Measurements from ENCODE around the gene INHA.

The INHA gene

GRCh38 chr2:219576505-219577388 is 4.6 kb downstream of the INHA start:
- DNase-seq, result no peak

GRCh38 chr2:219578811-219579613 is 6.9 kb downstream of the INHA start:
- no peak for DNase-seq

- no peak for DNase-seq
Measured at GRCh38 chr2:219581346-219581745, 9.2 kb downstream of the INHA start.

- DNase-seq, result no peak
Measured at GRCh38 chr2:219591091-219591490, 19.0 kb downstream of the INHA start.

DNA sequence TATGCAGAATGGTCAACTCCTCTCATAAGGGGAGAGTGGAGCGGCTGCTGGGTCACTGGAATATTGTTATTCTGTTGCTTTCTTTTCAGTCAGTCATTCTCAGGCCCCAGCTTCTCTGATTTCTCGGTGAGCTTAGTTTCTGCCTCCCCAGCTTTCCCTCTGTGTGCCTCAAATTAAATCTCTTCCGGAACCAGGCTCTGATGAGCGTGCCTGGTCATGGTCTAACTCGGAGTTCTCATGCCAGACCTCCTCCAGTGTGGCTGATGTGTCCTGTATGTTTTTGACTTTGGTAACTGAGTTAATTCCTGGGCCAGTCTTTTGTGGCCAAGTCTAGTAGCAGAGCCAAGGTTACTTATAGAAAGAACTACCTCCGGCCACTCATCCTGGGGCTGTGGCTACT is 20.6 kb downstream of the INHA start:
- no peak for DNase-seq

- no peak for DNase-seq
Measured at GRCh38 chr2:219593154-219593553, 21.0 kb downstream of the INHA start.

DNA sequence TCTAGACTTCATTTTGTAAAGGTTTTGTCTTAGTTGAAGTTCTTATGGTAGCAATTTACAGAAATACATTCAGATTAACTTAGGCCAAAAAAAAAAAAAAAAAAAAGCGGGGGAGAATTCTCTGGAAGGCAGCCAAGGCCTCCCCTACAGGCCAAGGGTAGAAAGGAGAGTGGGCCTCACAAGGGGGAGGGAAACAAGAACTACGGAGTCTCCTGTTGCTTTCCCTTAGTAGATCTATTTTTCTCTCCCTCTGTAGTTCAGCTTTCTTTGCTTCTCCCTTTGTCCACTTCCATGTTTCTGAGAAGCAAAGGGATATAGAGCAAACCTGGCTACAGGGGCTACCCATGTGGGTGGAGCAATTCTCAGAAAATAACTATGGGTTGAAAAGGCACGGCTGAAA is 23.1 kb downstream of the INHA start:
- DNase-seq, result no peak

GRCh38 chr2:219596954-219597551 is 24.9 kb downstream of the INHA start:
- DNase-seq, result no peak

DNA sequence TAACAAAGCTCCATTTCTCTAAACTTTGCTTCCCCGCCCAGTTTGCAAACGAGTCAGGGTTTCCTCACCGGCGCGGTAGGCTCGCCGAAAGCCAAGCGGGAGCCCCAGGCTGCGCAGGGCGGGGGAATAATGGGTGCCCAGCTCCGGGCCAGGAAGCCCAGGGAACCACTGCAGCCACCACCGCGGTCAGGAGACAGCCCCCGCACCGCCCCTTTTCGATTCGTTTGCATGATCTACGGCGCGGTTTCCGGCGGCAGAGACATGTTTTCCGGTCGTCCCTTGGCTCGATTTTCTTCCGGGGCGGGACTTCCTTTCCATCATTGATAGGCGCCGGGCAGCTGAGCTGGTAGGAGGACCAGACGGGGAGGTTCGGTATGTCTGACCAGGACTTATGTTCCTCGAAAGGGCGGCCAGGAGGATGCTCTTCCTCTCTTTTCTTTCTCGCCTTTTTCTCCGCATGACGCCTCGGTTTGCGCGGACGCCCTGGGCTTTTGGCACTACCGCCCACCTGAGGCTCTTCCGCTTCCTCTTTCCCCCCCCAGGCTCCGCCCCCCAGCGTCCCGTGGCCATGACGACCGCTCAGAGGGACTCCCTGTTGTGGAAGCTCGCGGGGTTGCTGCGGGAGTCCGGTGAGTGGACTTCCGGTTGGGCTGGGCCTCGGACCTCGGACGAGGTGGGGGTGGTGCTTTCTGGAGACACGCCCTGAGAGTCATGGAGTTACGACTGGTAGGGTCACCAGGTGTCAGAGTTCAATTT is 25.6 kb downstream of the INHA start, which contains the start of gene STK11IP:
STK11IP (plus strand) TSS at position 306 of the 756 bp plus-strand sequence; CDS start at position 569, 263 bp downstream.
- peak; percentile 94 for DNase-seq

- DNase-seq, result no peak
Measured at GRCh38 chr2:219598308-219599078, 26.4 kb downstream of the INHA start.

GRCh38 chr2:219603771-219604170 is 31.7 kb downstream of the INHA start:
- DNase-seq, result no peak

DNA sequence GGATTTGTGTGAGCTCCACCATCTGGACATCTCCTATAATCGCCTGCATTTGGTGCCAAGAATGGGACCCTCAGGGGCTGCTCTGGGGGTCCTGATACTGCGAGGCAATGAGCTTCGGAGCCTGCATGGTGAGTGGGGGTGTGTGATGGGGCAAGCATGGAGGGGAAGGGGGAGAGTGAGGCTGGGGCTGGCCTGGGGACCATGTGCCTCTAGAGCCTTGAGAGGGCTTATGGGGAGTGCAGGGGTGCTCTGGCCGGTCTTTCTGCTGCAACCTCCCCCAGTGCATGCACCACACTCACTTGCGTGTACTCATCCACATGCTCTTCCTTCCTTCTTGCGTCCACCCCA is 33.5 kb downstream of the INHA start:
- DNase-seq, result no peak

DNA sequence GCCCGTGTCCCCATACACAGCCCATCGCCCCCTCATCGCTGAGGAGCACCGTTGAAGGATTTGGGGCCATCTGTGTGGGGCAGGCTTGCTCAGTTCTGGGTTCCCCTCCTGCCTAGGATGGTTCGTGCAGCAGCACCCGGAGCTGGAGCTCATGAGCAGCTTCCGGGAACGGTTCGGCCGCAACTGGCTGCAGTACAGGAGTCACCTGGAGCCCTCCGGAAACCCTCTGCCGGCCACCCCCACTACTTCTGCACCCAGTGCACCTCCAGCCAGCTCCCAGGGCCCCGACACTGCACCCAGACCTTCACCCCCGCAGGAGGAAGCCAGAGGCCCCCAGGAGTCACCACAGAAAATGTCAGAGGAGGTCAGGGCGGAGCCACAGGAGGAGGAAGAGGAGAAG is 35.8 kb downstream of the INHA start:
- no peak for DNase-seq

DNA sequence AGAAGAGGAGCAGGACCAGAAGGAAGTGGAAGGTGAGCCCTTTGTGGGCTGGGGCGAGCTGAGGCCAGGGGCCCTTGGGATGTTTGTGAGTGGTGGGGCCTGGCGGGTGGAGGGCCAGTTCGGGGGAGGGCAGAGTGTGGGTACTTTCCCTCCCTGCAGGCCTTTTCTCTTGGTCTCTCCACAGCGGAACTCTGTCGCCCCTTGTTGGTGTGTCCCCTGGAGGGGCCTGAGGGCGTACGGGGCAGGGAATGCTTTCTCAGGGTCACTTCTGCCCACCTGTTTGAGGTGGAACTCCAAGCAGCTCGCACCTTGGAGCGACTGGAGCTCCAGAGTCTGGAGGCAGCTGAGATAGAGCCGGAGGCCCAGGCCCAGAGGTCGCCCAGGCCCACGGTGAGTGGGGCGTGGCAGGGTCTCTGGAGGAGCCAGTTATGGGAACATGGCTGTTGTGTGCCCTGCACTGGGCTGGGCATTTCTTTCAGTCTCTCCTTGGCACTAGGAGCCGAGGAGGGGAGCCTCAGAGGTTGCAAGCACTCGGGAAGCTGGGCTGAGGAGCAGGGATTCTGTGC is 36.4 kb downstream of the INHA start:
- no peak for DNase-seq

DNA sequence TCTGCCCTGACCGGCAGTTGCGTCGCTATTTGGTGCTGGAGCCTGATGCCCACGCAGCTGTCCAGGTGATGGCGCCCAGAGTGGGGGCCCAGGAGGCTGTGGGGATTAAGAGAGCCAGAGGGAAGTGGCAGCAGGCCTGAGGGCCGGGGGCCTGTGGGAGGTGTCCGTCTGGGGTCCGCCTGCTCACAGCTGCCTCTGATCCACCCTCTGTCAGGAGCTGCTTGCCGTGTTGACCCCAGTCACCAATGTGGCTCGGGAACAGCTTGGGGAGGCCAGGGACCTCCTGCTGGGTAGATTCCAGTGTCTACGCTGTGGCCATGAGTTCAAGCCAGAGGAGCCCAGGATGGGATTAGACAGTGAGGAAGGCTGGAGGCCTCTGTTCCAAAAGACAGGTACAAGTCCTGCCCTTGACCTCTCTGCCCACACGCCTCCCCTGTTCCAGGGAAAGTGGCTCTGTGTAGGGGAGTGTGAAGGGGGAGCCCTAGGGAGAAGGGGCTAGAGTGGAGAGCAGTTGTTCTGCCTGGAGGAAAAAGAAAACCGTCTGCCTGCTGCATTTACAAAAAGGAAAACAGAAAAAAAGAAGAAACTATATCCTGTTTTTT is 37.1 kb downstream of the INHA start:
- no peak for DNase-seq

DNA sequence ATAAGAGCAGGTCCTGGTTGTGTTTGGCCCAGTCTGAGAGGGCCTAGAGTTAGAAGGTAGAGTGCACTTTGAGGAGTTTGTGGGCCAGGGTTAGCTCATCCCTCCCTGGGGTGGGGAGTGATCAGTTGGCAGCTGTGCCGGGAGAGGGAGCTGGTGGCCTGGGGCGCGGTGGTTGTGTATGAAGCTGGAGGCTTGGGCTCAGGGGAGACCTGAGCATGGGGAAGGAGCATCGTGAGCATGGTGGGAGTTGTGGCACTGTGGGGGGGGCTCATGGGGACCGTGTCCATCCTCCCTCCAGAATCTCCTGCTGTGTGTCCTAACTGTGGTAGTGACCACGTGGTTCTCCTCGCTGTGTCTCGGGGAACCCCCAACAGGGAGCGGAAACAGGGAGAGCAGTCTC is 39.2 kb downstream of the INHA start:
- DNase-seq, result no peak

GRCh38 chr2:219611866-219612576 is 39.9 kb downstream of the INHA start:
- DNase-seq, result no peak

DNA sequence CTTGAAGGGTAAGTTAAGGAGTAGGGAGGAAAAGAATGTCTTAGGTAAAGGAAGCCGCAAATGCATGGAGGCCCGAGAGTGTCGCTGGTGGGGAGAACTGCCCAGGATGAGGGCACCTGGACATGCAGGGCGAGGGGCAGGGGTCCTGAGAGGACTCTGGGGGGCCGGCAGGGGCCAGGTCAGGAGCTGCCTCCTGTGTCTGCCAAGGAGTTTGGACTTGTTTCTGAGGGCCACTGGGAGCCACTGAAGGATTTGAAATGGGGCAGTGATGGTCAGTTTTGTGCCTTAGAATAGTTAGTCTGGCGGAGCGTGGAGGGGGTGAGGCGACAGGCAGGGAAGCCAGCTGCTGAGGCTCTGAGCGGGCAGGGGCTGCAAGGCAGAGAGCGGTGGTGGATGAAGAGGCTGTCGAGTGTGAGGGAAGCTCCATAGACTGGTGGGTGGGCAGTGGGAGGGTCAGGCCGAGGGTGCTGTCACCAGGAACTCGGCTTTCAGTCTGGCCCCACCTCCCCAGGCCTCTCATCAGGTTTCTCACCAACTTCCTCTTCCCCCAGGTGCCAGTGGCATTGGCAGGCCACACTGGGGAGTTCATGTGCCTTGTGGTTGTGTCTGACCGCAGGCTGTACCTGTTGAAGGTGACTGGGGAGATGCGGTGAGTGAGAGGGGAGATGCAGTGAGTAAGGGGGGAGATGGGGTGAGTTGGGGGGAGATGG is 40.6 kb downstream of the INHA start:
- no peak for DNase-seq

DNA sequence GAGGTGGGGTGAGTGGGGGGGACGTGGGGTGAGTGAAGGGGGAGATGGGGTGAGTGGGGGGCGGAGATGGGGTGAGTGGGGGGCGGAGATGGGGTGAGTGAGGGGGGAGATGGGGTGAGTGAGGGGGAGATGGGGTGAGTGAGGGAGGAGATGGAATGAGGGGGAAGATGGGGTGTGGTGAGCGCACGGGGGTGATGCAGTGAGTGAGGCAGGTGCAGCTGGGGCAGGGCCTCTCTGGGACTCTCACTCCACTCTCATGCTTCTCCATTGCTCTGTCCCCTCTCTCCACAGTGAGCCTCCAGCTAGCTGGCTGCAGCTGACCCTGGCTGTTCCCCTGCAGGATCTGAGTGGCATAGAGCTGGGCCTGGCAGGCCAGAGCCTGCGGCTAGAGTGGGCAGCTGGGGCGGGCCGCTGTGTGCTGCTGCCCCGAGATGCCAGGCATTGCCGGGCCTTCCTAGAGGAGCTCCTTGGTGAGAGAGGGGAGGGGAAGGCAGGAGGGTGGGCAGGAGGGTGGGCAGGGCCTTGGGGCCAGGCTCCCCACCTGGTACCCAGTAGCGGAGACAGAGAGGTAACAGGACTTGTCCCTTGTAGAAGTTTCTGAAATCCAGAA is 41.5 kb downstream of the INHA start:
- DNase-seq, result no peak
